Amygdala (tissue), 56 donors: Measurements from ENCODE around the gene FAM24B.

Source experiments
- DNase-seq, 56 donors: peaks; one replicate each; lab custom pipeline; 2025; lab: John Stamatoyannopoulos, UW

FAM24B gene

DNA sequence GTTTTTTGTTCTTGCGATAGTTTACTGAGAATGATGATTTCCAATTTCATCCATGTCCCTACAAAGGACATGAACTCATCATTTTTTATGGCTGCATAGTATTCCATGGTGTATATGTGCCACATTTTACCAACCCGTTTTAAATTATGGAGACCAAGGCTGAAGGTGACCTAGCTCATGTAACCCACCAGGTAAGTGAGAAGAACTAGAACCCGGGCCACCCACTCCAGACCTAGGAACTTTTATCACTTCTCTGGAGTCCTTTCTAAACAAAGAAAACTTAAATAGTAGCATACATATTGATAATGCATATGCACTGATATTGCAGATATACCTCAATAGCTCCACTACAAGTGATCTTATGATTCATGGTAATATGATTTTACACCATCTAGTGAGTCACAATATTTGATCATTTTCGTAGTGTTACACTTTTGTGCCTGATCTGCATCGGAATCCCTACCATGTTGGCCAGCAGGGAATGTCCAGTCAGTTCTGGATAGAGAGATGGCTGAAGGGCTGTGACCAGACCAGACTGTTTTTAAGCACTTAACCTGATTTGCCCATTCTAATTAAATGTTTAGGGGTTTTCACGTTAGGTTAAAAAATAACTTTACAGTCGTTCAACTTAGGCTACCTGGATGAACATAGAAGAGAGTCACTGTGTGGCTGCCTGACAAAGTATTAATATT is 49.0 kb downstream of the FAM24B start:
- no peak for DNase-seq

DNA sequence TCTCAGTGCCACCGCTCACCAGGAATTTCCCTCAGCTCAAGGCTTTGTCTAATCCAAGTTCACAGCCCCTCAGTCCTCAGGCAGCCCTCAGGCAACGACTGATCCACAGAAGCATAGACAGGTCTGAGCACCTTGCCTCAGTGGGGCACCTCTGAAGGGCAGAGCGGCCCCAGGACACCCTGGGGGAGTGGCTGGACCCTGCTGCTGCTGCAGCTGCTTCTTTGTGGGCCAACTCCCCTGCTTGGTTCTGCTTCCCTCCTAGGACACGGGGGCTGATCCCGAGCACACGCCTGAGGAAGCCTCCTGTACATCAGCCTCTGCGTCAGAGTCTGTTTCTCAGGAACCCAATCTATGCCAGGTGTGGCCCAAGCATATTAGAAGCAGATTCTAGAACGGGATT is 49.9 kb downstream of the FAM24B start:
- no peak for DNase-seq

DNA sequence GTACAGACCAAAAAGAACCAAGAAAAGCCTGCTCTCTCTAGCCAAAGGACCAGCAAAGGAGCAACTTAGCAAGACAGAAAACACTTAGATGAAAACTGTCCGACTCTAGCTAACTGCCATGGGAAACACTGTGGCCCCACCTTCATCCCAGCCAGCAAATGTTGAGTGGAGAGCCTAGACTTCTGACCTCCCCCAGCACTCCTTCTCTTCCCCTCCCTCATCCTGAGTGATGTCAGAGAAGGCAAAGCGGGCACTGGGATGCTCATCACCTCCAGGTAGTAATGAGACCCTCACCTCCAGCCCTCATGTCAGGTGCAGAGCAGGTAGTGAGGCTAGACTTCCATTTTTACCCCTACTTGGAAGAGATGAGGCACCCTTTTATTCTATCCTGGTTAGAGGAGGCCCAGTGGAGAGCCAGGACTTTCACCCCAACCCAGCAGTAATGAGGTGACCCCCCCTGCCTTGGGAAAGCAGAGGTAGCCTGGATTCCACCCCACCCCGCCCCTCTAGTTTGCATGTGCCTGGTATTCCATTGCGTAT is 50.6 kb downstream of the FAM24B start:
- no peak for DNase-seq

DNA sequence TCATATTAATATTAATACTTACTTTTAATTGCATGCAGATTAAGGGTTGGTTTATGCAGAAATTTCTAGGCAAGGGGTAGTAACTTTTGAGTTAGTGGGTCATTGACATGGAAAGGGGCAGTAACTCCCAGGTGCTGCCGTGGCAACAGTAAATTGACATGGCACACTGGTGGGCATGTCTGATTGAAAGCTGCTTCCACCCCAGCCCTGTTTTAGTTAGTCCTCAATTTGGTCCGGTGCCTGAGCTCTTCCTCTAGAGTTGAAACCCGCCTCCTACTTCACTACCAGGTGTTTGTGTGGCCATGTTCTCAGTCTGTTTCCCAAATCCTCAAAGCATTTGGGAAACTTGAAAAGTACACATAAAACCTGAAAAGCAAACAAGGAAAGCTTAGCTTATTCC is 52.1 kb downstream of the FAM24B start:
- DNase-seq, result no peak

DNA sequence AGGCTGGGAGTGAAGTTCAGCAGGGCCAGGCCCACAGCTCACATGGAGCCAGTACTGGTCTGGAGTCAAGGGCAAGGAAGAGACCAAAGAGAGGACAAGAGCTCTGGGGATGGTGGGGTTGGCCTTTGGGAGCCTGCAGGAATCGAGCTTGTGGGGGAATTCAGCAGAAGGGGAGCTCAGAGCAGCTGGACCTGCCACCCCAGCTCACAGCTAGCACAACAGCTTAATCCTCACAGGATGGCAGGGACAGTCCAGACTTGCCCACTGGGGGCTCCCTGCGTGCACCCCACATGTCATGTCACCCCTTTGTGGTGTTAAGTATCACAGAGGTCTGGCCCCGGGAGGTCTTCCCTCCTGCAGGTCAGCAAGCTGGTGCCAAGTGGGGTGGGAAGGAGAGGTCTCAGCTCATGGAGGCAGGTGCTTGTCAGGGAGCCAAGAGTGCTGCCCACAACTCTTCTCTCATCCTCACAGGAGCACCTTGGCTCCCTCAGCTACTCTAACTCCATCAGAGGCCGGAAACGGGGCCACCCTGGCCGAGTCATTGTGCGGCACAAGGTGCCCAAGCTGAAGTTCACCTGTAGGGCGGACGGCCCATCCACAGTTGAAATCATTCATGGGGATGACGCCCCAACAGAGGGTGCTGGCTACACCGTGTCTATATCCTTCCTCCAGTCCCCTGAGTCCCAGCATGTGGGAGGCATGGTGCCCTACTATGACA is 56.2 kb downstream of the FAM24B start:
- no peak for DNase-seq

DNA sequence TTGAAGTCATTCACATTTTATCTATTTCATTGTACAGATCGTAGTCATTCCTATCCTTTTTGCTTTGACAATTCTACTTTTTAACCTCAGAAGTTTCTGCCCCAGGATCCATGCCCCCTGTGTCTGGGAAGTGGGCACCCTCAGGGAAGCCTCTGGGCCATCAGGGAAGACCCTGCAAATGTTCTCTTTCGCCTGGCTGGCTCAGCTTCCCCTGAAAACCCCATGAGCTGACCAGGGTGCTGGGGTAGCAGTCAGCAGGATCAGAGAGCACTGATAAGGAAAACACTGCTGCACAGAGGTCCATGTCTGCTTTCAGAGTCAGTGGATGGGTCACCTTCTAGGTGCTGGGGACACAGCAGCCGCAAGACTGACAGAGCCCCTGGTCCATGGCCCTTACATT is 57.6 kb downstream of the FAM24B start:
- DNase-seq, result no peak

DNA sequence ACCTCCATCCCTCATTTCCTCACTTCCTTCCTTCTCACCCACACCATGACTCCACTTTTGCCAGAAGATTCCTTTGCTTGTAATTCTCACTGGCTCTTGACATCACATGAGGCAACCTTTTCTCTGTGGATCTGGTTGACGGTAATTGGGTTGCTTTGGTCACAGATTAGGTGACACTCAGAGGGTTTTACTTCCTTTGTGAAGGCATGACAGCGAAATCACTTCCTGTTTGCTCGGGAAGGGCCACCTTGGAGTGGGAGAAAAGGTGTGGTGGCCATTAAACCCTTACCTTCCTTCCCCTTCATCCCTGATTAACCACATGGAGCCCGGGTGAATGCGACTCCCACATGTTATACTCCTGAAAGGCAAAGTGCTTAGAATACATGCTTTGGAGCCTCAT is 63.9 kb downstream of the FAM24B start:
- no peak for DNase-seq

DNA sequence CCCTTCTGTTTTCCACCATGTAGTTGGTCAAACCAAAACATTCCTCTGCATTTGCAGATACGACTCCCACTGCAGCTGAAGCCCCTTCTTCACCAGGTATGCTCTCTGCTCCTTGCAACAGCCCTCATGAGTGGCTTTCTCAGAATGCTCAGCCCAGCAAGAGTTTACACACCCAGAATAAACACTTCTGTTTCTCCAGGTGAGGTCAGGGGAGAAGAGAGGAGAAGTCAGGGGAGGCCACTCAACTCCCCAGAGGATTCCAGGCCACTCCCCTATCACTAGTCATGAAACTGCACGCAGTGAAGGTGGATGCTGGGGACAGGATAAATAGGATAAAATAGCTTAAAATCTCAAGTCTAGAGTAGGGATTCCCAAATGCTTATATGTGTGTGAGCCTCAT is 64.9 kb downstream of the FAM24B start:
- DNase-seq, result no peak

DNA sequence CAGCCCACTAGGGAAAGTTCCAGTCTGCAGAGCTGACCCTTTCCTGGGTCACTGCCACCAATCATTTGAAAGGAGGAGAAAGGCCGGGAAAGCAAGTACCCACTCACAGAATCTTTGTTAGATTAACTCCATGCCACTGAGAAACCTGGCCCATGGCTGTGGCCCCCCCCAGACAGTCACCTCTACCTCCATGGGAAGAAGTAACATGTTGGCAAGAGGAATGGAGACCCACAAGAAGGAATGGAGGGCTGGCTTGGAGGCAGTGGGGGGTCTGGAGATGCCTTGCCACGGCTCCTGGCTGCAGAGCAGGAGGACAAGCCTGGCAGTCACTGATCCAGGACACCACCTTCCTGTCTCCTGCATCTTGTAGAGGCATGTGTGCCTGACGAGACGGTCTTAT is 66.6 kb downstream of the FAM24B start:
- no peak for DNase-seq

DNA sequence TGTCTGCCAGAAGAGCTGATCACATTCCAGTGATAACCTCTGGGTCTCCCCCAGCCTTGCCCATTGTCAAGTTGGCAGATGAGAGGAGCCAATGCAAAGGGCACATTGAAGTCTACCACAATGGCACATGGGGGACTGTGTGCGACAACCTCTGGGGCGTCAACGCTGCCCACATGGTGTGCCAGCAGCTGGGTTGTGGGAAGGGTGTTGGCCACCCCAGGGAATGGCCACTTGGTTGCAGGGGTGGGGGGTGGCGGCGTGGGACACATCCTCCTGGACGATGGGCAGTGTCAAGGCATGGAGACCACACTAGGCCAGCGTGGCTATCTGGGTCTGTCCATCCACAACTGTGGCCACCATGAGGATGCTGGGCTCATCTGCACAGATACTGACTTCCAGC is 77.1 kb downstream of the FAM24B start:
- DNase-seq, result no peak
